GM12878 (cell line): Measurements from ENCODE around the gene SEMA5B. TPM values are rescaled to one million over a fixed set of nuclear protein-coding genes. Genes with fewer than 3 reads are reported as not detected.
A peak's percentile ranks its signal among the peaks of the same experiment; 100 is the strongest.

Experiments
- ATAC-seq: fragments of 200-7000 bp; cut with Tn5 transposase; 3 replicates; pipeline ENCODE4 v1.9.1; 2020; ENCODE audit warnings: mild to moderate bottlenecking, moderate library complexity
- BruUV-seq: library from RNA; stranded (reverse); fragments of 400-500 nt; replicated peaks from 2 replicates; lab custom pipeline; 2021; lab: Mats Ljungman, UMichigan
- CTCF ChIA-PET: fragments of 300-600 bp; sonication (Branson Sonifier 250); formaldehyde crosslinking; extraction: SDS; loops from one replicate; lab custom pipeline; 2021; ENCODE audit warnings: inconsistent platforms; lab: Yijun Ruan, JAX
- POLR2A ChIA-PET: fragments of 350-600 bp; formaldehyde crosslinking; extraction: SDS; loops from one replicate; lab custom pipeline; 2021; ENCODE audit warnings: inconsistent platforms; lab: Charles Lee
- RAD21 ChIA-PET: fragments of 300-600 bp; sonication (Branson Sonifier 250); formaldehyde crosslinking; loops from one replicate; lab custom pipeline; 2023; ENCODE audit warnings: antibody characterized with exemption; ENCODE audit not compliant: unreplicated experiment; lab: Charles Lee
- SMC1A ChIA-PET: fragments of 300-600 bp; sonication (Branson Sonifier 250); formaldehyde crosslinking; loops from one replicate; lab custom pipeline; 2023; ENCODE audit not compliant: unreplicated experiment, uncharacterized antibody; lab: Charles Lee
- DNase-seq: peaks from one replicate; pipeline ENCODE4 v3.0.0-alpha.2; 2011; ENCODE audit warnings: low read depth, low spot score
- FAIRE-seq: peaks from 3 replicates; lab custom pipeline; 2011; peaks lifted over from hg19 to GRCh38; lab: Jason Lieb, UNC
- H2AFZ ChIP-seq: 2 replicates; pipeline ENCODE4 v1.6.0; 2011; ENCODE audit warnings: low read depth, low read length, control low read depth; ENCODE audit not compliant: control insufficient read depth
- H3K27ac ChIP-seq: 2 replicates; pipeline ENCODE4 v1.5.1; 2011; ENCODE audit warnings: control low read depth; ENCODE audit not compliant: control insufficient read depth, insufficient read depth
- H3K27me3 ChIP-seq, 2 experiments: replicated peaks in 1 of 2; 2 replicates each; pipeline versions ENCODE4 v1.6.0 to v1.6.1; 2011; ENCODE audit warnings: low read length in 1 of 2; ENCODE audit not compliant: control insufficient read depth in 2 of 2, insufficient read depth in 2 of 2
- H3K36me3 ChIP-seq, 2 experiments: 2 replicates each; pipeline ENCODE4 v1.5.1; 2011; ENCODE audit warnings: low read length in 1 of 2; ENCODE audit not compliant: control insufficient read depth in 2 of 2, insufficient read depth in 2 of 2
- H3K4me1 ChIP-seq: 2 replicates; pipeline ENCODE4 v1.6.1; 2011; ENCODE audit warnings: mild to moderate bottlenecking, low read length, moderate library complexity, mixed read lengths; ENCODE audit not compliant: control insufficient read depth, insufficient read depth
- H3K4me2 ChIP-seq: 2 replicates; pipeline ENCODE4 v1.6.0; 2011; ENCODE audit warnings: control low read depth; ENCODE audit not compliant: control insufficient read depth, insufficient read depth
- H3K4me3 ChIP-seq: fragments of 200-600 bp; sonication (generic); 2 replicates; pipeline ENCODE4 v1.5.1; 2016
- H3K79me2 ChIP-seq: 2 replicates; pipeline ENCODE4 v1.6.0; 2011; ENCODE audit warnings: low read length; ENCODE audit not compliant: control insufficient read depth, insufficient read depth
- H3K9ac ChIP-seq: 2 replicates; pipeline ENCODE4 v1.8.0; 2011; ENCODE audit warnings: low read length, control low read depth, mixed read lengths; ENCODE audit not compliant: control insufficient read depth, insufficient read depth
- H3K9me3 ChIP-seq: replicated peaks from 3 replicates; pipeline ENCODE4 v1.5.1; 2011; ENCODE audit warnings: mild to moderate bottlenecking, low read length; ENCODE audit not compliant: control insufficient read depth, insufficient read depth
- H4K20me1 ChIP-seq: 2 replicates; pipeline ENCODE4 v1.6.0; 2011; ENCODE audit not compliant: control insufficient read depth, insufficient read depth
- CEBPZ ChIP-seq: fragments of 150-350 bp; IDR thresholded peaks from 2 replicates; pipeline ENCODE4 v1.6.1; 2016; ENCODE audit warnings: low read depth, low read length
- EZH2 ChIP-seq: IDR thresholded peaks from 2 replicates; pipeline ENCODE4 v1.6.1; 2012; ENCODE audit warnings: low read depth, mild to moderate bottlenecking, control low read depth, inconsistent platforms, low read length, borderline replicate concordance; ENCODE audit not compliant: control insufficient read depth
- GABPA ChIP-seq: IDR thresholded peaks from 2 replicates; pipeline ENCODE4 v1.6.1; 2014; ENCODE audit warnings: antibody characterized with exemption, low read depth, mild to moderate bottlenecking, inconsistent platforms
- PAX5 ChIP-seq: IDR thresholded peaks from 2 replicates; pipeline ENCODE4 v1.6.1; 2011; ENCODE audit warnings: low read depth, low read length, borderline replicate concordance
- PAX8 ChIP-seq: fragments of 450-650 bp; IDR thresholded peaks from 2 replicates; pipeline ENCODE4 v1.6.1; 2017; ENCODE audit warnings: mild to moderate bottlenecking, moderate library complexity
- PKNOX1 ChIP-seq: fragments of 450-650 bp; IDR thresholded peaks from 2 replicates; pipeline ENCODE4 v1.6.1; 2016; ENCODE audit warnings: mild to moderate bottlenecking
- TARDBP ChIP-seq: IDR thresholded peaks from 2 replicates; pipeline ENCODE4 v1.6.1; 2016; ENCODE audit warnings: borderline replicate concordance
- ZNF622 ChIP-seq: fragments of 450-650 bp; IDR thresholded peaks from 2 replicates; pipeline ENCODE4 v1.6.1; 2017; ENCODE audit warnings: mild to moderate bottlenecking, inconsistent platforms
- WGBS: methylation state at CpG from one replicate; pipeline ENCODE4 v1.1.6; 2016; ENCODE audit warnings: low lambda C conversion rate; ENCODE audit not compliant: insufficient replicate concordance, insufficient coverage; ENCODE audit errors: missing lambda C conversion rate; 5-methylcytosine and 5-hydroxymethylcytosine counted together
- in situ Hi-C: fragments of 300-500 bp; cut with MboI; formaldehyde crosslinking; loops from 9 replicates; pipeline ENCODE4 v1.14.3; 2018; ENCODE audit warnings: mixed read lengths
- intact Hi-C: fragments of 100-400 bp; cut with micrococcal nuclease; formaldehyde crosslinking; loops from one replicate; pipeline ENCODE4 v1.14.2; 2022; ENCODE audit not compliant: unreplicated experiment
- polyA plus RNA-seq, 11 experiments: library from polyadenylated mRNA; depleted of rRNA in 4 of 11; unstranded in 6 of 11; stranded (reverse) in 5 of 11; fragments of >200 nt; fragmentation: Nextera tagmentation in 4 of 11; fragmentation: Illumina TruSeq in 1 of 11; extraction: Ambion mirVana in 4 of 11; extraction: Trizol in 1 of 11; gene quantifications; 1 replicate in 1 of 11; 2 replicates in 10 of 11; pipeline versions ENCODE4 v1.2.1 to v1.2.3, GENCODE V29; 2011 to 2016; ENCODE audit warnings: inconsistent platforms in 2 of 11, missing spikeins in 2 of 11, low read depth in 1 of 11
- total RNA-seq, 4 experiments: library from RNA; depleted of rRNA in 3 of 4; stranded (reverse); fragments of >200 nt in 3 of 4; fragmentation: Illumina TruSeq in 1 of 4; extraction: Trizol in 1 of 4; gene quantifications; 2 replicates each; pipeline versions ENCODE4 v1.2.1 to v1.2.3, GENCODE V29; 2013 to 2021

The SEMA5B gene
- total and polyA plus RNA-seq, 10 of the 15 experiments (the other 5 are each of a cell fraction or from before 2014, with no cell fraction given) = 0.05 TPM; not detected in 9

GRCh38 chr3:122890077-122890719 lies 137.4 kb downstream of the SEMA5B start:
- SMC1A ChIA-PET = no interaction called here
- Histone ChIP-seq H4K20me1 (no peaks in the 10 kb centered on the region), H3K27me3 (no peaks in the 10 kb centered on the region), H3K36me3 (no peaks in the 10 kb centered on the region), H3K4me2 (no peak overlapping the region), H3K9ac (no peak overlapping the region; the same call in 1 of the 2 replicates), H3K9me3 (no peaks in the 10 kb centered on the region), H3K4me1 (peaks cover 15% of the 10 kb centered on the region), H2AFZ (peak overlapping the region; percentile 11), H3K27ac (no peak overlapping the region), H3K79me2 (no peaks in the 10 kb centered on the region), H3K4me3 (no peak overlapping the region)
- CTCF ChIA-PET = no interaction called here
- no TSS peak for BruUV-seq
- POLR2A ChIA-PET = no interaction called here
- intact Hi-C loops (no loop called here), in situ Hi-C loops (no loop called here)
- DNase-seq = peak; percentile 19
- WGBS = 34% methylated on average over 6 of the region's 6 CpGs
- ATAC-seq = peak; percentile 59
- TF ChIP-seq PAX8 (no peak), PKNOX1 (peak; percentile 89)
- FAIRE-seq = no peak
- RAD21 ChIA-PET = no interaction called here

GRCh38 chr3:122886946-122887345 lies 140.6 kb downstream of the SEMA5B start:
- DNase-seq = no peak
- intact Hi-C loops = no loop called here
- no peak overlapping the region for H3K4me2 ChIP-seq
- no peak for TF ChIP-seq ZNF622
- no peak for TF ChIP-seq GABPA
- TF ChIP-seq EZH2 = no peak
- TF ChIP-seq TARDBP = no peak
- TF ChIP-seq PAX5 = no peak
- no peak for TF ChIP-seq CEBPZ

More at GRCh38 chr3:122886946-122887345, 140.6 kb downstream of the SEMA5B start:
- Histone ChIP-seq H4K20me1 (no peaks in the 10 kb centered on the region), H3K9ac (no peak overlapping the region), H3K4me3 (no peak overlapping the region), H3K27ac (no peak overlapping the region), H3K9me3 (no peaks in the 10 kb centered on the region), H2AFZ (no peak overlapping the region), H3K79me2 (no peaks in the 10 kb centered on the region), H3K36me3 (no peaks in the 10 kb centered on the region), H3K4me1 (peaks cover 3% of the 10 kb centered on the region), H3K27me3 (no peaks in the 10 kb centered on the region)
- ChIA-PET CTCF (no interaction called here), SMC1A (interaction anchor here (0.9 kb wide), 1 partner anchor 14 kb away, joined by 4 read pairs; no protein-coding TSS in a partner anchor), RAD21 (no interaction called here), POLR2A (no interaction called here)
- in situ Hi-C loops = no loop called here
- FAIRE-seq (no peak), ATAC-seq (no peak)
- WGBS = 3% methylated on average over 4 of the region's 4 CpGs
- no TSS peak for BruUV-seq
